Fibroblast of peridontal ligament (primary cell): ENCODE results near the gene RLF.
"Not testable (repeated sequence)": the region's sequence is repeated elsewhere in the genome, so short reads cannot be mapped to it uniquely, and the experiment has no call there.

Experiments
- DNase-seq: peaks from one replicate; pipeline ENCODE4 v3.0.0-alpha.2; 2010; ENCODE audit errors: extremely low read depth

Gene RLF

GRCh38 chr1:40171036-40171435 is 9.8 kb downstream of the RLF start:
- DNase-seq = no peak

GRCh38 chr1:40174788-40175187 is 13.6 kb downstream of the RLF start:
- no peak for DNase-seq

- not testable (repeated sequence) for DNase-seq
These were observed 15.8 kb downstream of the RLF start for GRCh38 chr1:40176989-40177388.

DNA sequence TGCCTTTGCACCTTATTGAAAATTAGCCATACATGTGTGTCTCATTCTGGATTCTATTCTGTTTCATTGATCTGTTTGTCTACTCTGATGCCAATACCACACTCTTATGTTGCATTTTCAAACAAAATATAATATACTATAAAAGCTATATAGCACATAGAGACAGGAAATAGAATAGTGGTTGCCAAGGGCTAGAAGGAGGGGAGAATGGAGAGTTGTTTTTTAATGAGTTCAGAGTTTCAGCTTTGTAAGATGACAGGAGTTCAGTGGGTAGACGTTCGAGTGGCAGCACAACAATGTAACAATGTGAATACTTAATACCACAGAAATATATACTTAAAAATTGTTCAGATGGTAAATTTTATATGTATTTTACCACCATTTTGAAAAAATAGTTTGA is 17.0 kb downstream of the RLF start:
- DNase-seq = no peak

GRCh38 chr1:40179496-40180089 is 18.4 kb downstream of the RLF start:
- no peak for DNase-seq

- DNase-seq = peak; percentile 54
These were observed 22.0 kb downstream of the RLF start for GRCh38 chr1:40183055-40183710.

GRCh38 chr1:40184193-40184592 is 23.0 kb downstream of the RLF start:
- no peak for DNase-seq

- DNase-seq = peak; percentile 12
These were observed 25.0 kb downstream of the RLF start for GRCh38 chr1:40185951-40186864.

DNA sequence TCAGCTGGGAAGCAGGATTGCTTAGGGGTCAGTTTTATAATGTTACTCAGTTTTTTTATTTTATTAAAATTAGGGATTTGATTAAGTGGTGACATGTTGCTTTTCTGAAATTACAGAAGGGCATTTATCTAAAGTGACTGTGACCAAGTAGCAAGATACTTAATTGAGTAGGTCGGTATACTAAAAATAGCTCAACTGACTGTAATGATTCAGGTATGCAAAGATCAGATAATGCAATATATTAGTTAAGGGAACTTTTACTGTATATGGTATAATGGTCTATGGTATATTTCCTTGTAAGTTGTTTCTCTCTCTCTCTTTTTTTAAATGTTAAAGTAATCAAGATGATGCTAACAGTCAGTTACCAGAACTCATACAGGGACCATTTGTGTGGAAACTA is 26.2 kb downstream of the RLF start:
- no peak for DNase-seq

DNA sequence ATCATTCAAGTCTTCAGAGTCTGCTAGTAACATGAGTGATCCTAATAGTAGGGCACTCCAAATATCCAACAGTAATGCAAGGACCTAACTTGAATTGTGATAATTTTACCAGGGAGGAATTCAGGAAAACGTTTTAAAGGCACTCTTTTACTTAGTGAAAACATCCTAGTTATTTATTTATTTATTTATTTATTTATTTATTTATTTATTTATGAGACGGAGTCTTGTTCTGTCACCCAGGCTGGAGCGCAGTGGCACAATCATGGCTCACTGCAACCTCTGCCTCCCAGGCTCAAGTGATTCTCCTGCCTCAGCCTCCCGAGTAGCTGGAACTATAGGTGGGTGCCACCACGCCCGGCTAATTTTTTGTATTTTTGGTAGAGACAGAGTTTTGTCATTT is 33.5 kb downstream of the RLF start:
- not testable (repeated sequence) for DNase-seq

DNA sequence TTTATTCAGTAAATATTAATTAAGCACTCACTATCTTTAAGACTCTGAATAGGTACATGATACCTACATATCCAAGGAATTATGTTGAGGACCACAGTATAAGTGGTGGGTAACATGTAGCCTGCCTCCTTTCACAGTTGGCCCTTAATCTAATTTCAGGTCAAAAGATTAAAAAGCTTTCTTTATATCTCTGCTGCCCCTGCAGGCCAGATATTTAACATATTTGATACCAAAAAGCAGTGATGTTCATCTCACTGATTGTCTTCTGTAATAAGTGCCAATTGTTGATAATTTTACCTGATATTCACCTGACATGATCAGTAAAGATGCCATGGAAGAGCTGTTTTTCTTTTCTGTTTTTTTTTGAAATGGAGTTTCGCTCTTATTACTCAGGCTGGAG is 36.5 kb downstream of the RLF start:
- no peak for DNase-seq

DNA sequence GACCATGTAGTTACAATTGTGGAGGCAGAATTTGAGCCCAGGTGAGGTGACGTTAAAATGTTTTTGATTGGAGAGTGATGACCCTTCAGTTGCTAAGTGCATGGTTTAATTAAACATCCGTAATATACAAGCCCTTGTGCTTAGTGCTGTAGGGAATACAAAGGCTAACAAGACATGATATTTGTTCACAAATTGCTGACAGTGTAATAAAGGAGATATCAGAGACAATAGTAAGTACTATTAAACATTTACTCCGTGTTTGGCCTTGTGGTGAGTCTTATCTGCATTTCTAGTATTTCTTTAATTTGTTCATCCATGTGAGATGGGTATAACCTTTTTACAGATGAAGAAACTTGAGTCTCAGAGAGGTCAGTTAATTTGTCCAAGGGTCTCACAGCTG is 37.9 kb downstream of the RLF start:
- no peak for DNase-seq

DNA sequence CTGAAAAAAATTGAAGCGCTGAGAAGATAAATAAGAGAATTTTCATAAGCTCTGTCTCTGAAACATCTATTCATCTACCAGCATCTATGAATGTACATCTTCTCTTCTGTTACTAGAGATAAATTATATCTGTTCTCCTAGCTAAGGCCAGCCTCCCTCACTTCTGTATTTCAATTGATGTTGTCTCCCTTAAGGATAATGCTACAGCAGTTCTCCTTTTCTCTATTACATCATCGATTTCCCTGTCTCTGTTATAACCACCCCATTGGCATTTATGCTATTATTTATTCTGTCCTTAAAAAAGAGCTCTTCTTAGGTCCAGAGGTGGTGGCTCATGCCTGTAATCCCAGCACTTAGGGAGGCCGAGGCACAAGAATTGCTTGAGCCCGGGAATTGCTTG is 43.7 kb downstream of the RLF start:
- no peak for DNase-seq

DNA sequence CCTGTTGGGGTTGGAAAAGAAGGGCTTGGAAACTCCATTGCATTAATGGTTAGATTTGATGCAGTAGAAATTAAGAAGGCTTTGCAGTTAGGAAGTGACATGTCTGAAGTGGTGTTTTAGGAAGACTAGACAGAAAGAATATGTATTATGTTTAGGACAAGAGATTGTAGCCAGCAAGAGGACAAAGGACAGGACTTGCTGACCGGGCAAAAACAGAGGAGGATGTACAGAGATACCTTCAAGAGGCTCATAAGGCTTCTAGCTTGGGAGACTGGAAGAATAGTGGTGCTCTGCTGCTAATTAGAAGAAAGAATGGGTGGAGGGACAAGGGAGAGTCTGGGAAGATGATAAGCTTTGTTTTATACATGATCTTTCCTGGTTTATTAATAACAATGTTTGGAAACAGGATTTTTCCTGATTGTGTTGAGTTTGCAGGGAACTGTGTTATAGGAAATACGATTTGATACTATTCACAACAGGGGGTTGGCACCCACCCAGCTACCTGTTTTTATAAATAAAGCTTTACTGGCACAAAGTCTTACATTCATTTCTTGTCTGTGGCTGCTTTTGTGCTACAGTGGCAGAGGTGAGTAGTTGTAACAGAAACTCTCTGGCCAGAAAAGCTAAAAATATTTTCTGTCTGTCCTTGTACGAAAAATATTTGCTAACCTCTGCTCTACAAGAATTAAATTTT is 49.5 kb downstream of the RLF start:
- no peak for DNase-seq

DNA sequence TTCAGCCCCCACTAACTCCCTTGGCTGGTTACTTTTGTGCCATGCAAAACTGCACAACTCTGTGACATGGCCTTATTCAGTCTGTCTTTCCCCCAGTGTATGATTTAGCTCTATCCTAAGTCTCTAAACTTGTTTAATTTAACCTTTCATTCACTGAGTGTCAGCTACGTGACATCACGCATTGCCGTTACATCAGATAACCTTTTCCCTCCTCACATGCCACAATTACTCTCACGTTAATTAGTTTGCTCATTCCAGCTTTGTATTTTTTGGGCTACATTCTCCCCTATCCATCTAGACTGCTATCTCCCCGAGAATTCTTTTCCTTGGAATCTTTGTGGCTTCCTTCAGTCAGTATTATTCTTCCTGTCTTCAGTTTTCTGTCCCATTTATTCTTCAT is 57.1 kb downstream of the RLF start:
- DNase-seq = no peak

DNA sequence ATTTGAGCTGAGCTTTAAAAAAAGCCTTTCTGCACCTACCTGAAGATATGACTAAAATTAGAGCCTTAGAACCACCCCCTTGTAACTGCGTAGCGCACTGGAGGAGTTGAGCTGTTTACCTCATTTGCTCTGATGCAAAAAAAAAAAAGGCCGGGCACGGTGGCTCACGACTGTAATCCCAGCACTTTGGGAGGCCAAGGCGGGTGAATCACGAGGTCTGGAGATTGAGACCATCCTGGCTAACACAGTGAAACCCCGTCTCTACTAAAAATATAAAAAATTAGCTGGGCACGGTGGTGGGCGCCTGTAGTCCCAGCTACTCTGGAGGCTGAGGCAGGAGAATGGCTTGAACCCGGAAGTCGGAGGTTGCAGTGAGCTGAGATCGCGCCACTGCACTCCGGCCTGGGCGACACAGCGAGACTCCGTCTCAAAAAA is 60.3 kb downstream of the RLF start:
- DNase-seq = not testable (repeated sequence)

- no peak for DNase-seq
These were observed 61.0 kb downstream of the RLF start for GRCh38 chr1:40221977-40222772.

DNA sequence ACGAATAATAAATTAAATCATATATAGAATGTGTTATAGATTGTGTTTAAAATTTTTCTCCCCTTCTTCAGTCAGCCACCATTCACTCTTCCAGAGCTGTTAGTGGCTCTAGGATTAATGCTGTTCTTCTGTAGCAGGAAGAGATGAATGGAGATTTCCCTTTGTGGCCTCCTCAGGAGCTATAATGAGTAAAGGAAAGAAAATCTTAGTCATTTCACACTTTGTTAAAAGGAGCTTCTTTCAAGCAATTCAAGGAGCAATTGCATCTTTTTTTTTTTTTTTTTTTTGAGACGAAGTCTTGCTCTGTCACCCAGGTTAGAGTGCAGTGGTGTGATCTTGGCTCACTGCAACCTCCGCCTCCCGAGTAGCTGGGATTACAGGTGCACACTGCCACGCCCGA is 62.9 kb downstream of the RLF start:
- DNase-seq = no peak

GRCh38 chr1:40226192-40226591 is 65.0 kb downstream of the RLF start:
- no peak for DNase-seq

DNA sequence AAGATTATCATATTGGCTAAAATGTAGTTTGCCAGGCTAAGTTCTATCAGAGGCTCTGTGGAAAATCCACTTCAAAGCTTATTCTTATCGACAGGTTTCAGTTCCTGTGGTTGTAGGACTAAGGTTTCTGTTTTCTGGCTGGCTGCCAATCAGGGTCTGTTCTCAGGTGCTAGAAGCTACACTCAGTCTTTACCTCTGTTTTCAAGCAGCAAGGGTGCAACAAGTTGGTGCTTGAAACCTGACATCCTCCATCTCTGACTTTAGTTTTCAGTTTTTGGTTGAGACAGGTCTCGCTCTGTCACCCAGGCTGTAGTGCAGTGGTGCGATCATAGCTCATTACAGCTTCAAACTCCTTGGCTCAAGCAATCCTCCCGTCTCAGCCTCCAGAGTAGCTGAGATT is 71.3 kb downstream of the RLF start:
- DNase-seq = no peak

GRCh38 chr1:40239626-40240025 is 78.4 kb downstream of the RLF start:
- DNase-seq = peak; percentile 63
